PC-3 (cell line): ENCODE data around the gene CDH26. TPM values are rescaled to one million over a fixed set of nuclear protein-coding genes. Genes with fewer than 3 reads are reported as not detected.
A peak's percentile ranks its signal among the peaks of the same experiment; 100 is the strongest.

Experiments used
- ATAC-seq: fragments of 200-7000 bp; cut with Tn5 transposase; 2 replicates; pipeline ENCODE4 v1.9.1; 2020; ENCODE audit warnings: mild to moderate bottlenecking, moderate library complexity
- BruUV-seq: library from RNA; stranded (reverse); fragments of 400-500 nt; replicated peaks from 2 replicates; lab custom pipeline; 2021; lab: Mats Ljungman, UMichigan
- CTCF ChIA-PET: fragments of 300-600 bp; sonication (Branson Sonifier 250); formaldehyde crosslinking; loops from one replicate; lab custom pipeline; 2022; ENCODE audit warnings: antibody characterized with exemption; lab: Charles Lee
- POLR2A ChIA-PET: fragments of 300-600 bp; sonication (Branson Sonifier 250); formaldehyde crosslinking; loops from one replicate; lab custom pipeline; 2022; ENCODE audit warnings: antibody characterized with exemption; ENCODE audit not compliant: unreplicated experiment; lab: Charles Lee
- DNase-seq: peaks from one replicate; pipeline ENCODE4 v3.0.0-alpha.2; 2015
- H2AFZ ChIP-seq: fragments of 300-600 bp; sonication (generic); 2 replicates; pipeline ENCODE4 v1.6.0; 2016; ENCODE audit warnings: antibody characterized with exemption, low read length
- H3F3A ChIP-seq: fragments of 300-600 bp; sonication (generic); one replicate; pipeline ENCODE4 v1.6.0; 2017; ENCODE audit warnings: antibody characterized with exemption, low read length, control low read depth, mild to moderate bottlenecking; ENCODE audit not compliant: unreplicated experiment
- H3K27ac ChIP-seq: fragments of 300-600 bp; sonication (generic); 2 replicates; pipeline ENCODE4 v1.5.1; 2016; ENCODE audit warnings: mild to moderate bottlenecking, low read length
- H3K27me3 ChIP-seq: fragments of 300-600 bp; sonication (generic); 2 replicates; pipeline ENCODE4 v1.6.1; 2016; ENCODE audit warnings: low read length, mixed read lengths
- H3K36me3 ChIP-seq: fragments of 300-600 bp; sonication (generic); 2 replicates; pipeline ENCODE4 v1.6.1; 2016; ENCODE audit warnings: low read depth, mixed run types, low read length, mixed read lengths
- H3K4me1 ChIP-seq: fragments of 300-600 bp; sonication (generic); 2 replicates; pipeline ENCODE4 v1.5.1; 2016; ENCODE audit warnings: low read length; ENCODE audit not compliant: insufficient read depth
- H3K4me2 ChIP-seq: fragments of 300-600 bp; sonication (generic); 2 replicates; pipeline ENCODE4 v1.6.0; 2016; ENCODE audit warnings: low read length
- H3K4me3 ChIP-seq: fragments of 300-600 bp; sonication (generic); 2 replicates; pipeline ENCODE4 v1.5.1; 2016; ENCODE audit warnings: mild to moderate bottlenecking, low read length, mixed read lengths
- H3K79me2 ChIP-seq: fragments of 300-600 bp; sonication (generic); 2 replicates; pipeline ENCODE4 v1.6.1; 2017; ENCODE audit warnings: low read length, mixed read lengths
- H3K9ac ChIP-seq: fragments of 300-600 bp; sonication (generic); 2 replicates; pipeline ENCODE4 v1.6.0; 2016; ENCODE audit warnings: mild to moderate bottlenecking, low read length
- H3K9me2 ChIP-seq: fragments of 300-600 bp; sonication (generic); replicated peaks from 2 replicates; pipeline ENCODE4 v1.6.1; 2016; ENCODE audit warnings: mixed run types, low read length, mixed read lengths
- H3K9me3 ChIP-seq: fragments of 300-600 bp; sonication (generic); 2 replicates; pipeline ENCODE4 v1.6.1; 2016; ENCODE audit warnings: low read length, mixed read lengths
- H4K20me1 ChIP-seq: fragments of 300-600 bp; sonication (generic); 2 replicates; pipeline ENCODE4 v1.6.1; 2016; ENCODE audit warnings: low read length, mixed read lengths
- CTCF ChIP-seq: fragments of 300-600 bp; sonication (generic); conservative IDR thresholded peaks from 2 replicates; pipeline ENCODE4 v1.5.1; 2017; ENCODE audit warnings: antibody characterized with exemption, low read depth, mild to moderate bottlenecking, low read length
- EZH2 ChIP-seq: fragments of 300-600 bp; sonication (generic); IDR thresholded peaks from one replicate; pipeline ENCODE4 v1.6.1; 2017; ENCODE audit warnings: antibody characterized with exemption, mild to moderate bottlenecking, low read length; ENCODE audit not compliant: unreplicated experiment
- EZH2phosphoT487 ChIP-seq: fragments of 300-600 bp; sonication (generic); IDR thresholded peaks from 2 replicates; pipeline ENCODE4 v1.6.1; 2018; ENCODE audit warnings: mild to moderate bottlenecking, antibody characterized with exemption, low read length, borderline replicate concordance
- intact Hi-C: fragments of 100-400 bp; cut with micrococcal nuclease; formaldehyde crosslinking; loops from 2 replicates; pipeline ENCODE4 v1.9.0; 2023
- total RNA-seq: library from RNA; depleted of rRNA; stranded (reverse); fragments of >200 nt; gene quantifications from 2 replicates; pipeline ENCODE4 v1.2.3, GENCODE V29; 2014

The CDH26 gene
- total RNA-seq, 1 experiment from 2014 or later: 1.2 TPM

- Histone ChIP-seq H3K9ac (peak overlapping the region; percentile 13; the same call in 1 of the 2 replicates), H3K9me2 (no peaks in the 10 kb centered on the region), H3K36me3 (no peaks in the 10 kb centered on the region), H3F3A (no peaks in the 10 kb centered on the region), H3K4me2 (peak overlapping the region; percentile 47), H3K27ac (peak overlapping the region; percentile 31), H3K9me3 (no peaks in the 10 kb centered on the region), H3K79me2 (no peaks in the 10 kb centered on the region), H3K4me3 (no peak overlapping the region), H4K20me1 (no peaks in the 10 kb centered on the region), H3K4me1 (peaks cover 33% of the 10 kb centered on the region), H3K27me3 (no peaks in the 10 kb centered on the region), H2AFZ (peak overlapping the region; percentile 23; the same call in 1 of the 2 replicates)
- TF ChIP-seq EZH2phosphoT487: no peak
- TF ChIP-seq CTCF: no peak
- no peak for TF ChIP-seq EZH2
- intact Hi-C loops: no loop called here
- ChIA-PET POLR2A (no interaction called here), CTCF (interaction anchor here (0.8 kb wide), 1 partner anchor 56 kb away, joined by 3 read pairs; no protein-coding TSS in a partner anchor)
- DNase-seq (no peak), ATAC-seq (no peak)
- no TSS peak for BruUV-seq
Observed at GRCh38 chr20:59993736-59994430, 35.7 kb downstream of the CDH26 start.

GRCh38 chr20:59994697-59995122 is 36.5 kb downstream of the CDH26 start:
- no peak overlapping the region for H3K4me3 ChIP-seq
- intact Hi-C loops: no loop called here

More at GRCh38 chr20:59994697-59995122, 36.5 kb downstream of the CDH26 start:
- no TSS peak for BruUV-seq
- no peak for TF ChIP-seq CTCF
- no peak for TF ChIP-seq EZH2
- no peak for TF ChIP-seq EZH2phosphoT487
- ATAC-seq (peak; percentile 68), DNase-seq (peak; percentile 92)
- Histone ChIP-seq H3F3A (no peaks in the 10 kb centered on the region), H3K9me3 (no peaks in the 10 kb centered on the region), H3K36me3 (no peaks in the 10 kb centered on the region), H3K79me2 (no peaks in the 10 kb centered on the region), H3K4me2 (peak overlapping the region; percentile 47), H3K27me3 (no peaks in the 10 kb centered on the region), H3K9me2 (no peaks in the 10 kb centered on the region), H4K20me1 (no peaks in the 10 kb centered on the region), H3K9ac (peak overlapping the region; percentile 26; the same call in 1 of the 2 replicates), H3K4me1 (peaks cover 31% of the 10 kb centered on the region), H3K27ac (peak overlapping the region; percentile 66), H2AFZ (0 out of 2 replicates have a peak overlapping the region, but pooled peaks have one; percentile 23)
- ChIA-PET CTCF (interaction anchor here (0.8 kb wide), 1 partner anchor 55 kb away, joined by 3 read pairs; no protein-coding TSS in a partner anchor), POLR2A (no interaction called here)
